T47D (cell line): Measurements from ENCODE around the gene DPAGT1.

Experiments
- DNase-seq, 2 experiments: peaks; one replicate each; pipeline versions ENCODE4 v3.0.0 to v3.0.0-alpha.2; 2011 to 2012; ENCODE audit warnings: low read depth in 1 of 2, low spot score in 1 of 2
- JUND ChIP-seq: IDR thresholded peaks from 2 replicates; pipeline ENCODE4 v1.6.1; 2012; ENCODE audit warnings: low read depth
- in situ Hi-C: cut with HindIII; loops from 2 replicates; pipeline ENCODE4 v1.10.0; 2016; ENCODE audit warnings: low sequenced_read_pairs, low pct_unique_long_range_greater_than_20kb

Gene DPAGT1

DNA sequence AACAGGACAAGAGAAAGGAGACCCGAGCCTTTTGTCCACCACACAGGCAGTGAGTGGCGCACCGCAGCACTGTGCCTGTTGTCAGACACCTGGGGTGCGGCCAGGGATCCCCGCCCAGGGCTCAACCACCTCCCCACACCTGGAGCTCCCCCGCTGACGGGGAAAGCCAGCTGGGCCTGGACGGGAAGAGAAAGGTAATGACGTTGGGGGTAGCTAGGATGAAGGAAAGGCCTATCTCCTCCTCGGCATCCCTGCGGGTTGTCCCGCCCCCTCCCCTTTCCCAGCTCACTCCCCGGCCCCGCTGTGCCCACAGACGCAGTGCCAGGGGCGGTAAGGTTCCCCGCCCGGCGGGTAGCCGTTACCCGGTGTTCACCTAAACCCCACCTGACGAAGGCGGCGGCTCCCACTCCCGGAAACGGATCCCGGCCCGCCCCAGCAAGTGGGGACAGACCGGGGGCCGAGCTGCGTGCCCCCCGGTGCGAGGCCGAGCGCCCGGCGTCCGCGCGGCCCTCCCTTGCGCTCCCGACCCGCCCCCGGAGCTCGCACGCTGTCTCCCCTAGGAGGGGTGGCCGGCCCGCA, 45.1 kb downstream of the DPAGT1 start:
- TF ChIP-seq JUND, result no peak
- in situ Hi-C loops, result no loop called here
- peak; percentile 49 to 56 for DNase-seq

DNA sequence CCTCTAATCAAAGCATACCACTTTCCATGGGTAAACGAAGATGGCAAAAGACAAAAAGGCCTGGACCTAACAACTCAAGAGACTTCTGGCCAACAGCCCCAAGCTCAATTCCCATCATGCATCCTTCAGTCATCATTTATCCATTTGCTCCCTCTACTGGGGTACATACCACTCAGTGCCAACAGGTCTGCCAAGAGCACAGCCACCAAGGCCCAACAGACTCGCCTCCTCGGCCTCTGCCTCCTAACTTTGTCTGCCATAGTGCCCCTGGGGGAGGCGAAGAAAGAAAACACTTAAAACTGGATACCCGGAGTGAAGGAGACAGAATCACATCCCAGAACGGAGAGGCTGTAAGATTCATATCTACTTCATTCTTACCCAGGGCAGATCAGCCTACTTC, 45.8 kb downstream of the DPAGT1 start:
- in situ Hi-C loops, result no loop called here
- no peak for TF ChIP-seq JUND
- peak; percentile 39 to 65 for DNase-seq

DNA sequence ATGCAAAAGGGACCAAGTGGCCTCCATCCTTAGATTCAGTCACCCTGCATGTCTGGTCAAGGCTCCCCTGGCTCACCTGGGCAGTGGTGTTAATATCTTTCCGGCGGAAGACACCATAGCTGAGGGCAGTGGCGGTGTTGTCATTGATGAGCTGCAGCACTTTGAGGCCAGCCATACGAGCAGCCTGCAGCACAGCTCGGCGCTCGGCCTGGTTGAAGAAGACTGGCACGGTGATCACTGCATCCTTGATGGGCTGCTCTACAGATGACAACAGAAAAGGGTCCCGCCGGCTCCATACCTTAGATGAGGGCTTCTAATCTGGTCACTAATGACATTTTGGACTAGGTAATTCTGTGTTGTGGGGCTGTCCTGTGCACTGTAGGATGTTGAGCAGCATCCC, 47.2 kb downstream of the DPAGT1 start:
- in situ Hi-C loops, result no loop called here
- DNase-seq, result no peak
- TF ChIP-seq JUND, result no peak

DNA sequence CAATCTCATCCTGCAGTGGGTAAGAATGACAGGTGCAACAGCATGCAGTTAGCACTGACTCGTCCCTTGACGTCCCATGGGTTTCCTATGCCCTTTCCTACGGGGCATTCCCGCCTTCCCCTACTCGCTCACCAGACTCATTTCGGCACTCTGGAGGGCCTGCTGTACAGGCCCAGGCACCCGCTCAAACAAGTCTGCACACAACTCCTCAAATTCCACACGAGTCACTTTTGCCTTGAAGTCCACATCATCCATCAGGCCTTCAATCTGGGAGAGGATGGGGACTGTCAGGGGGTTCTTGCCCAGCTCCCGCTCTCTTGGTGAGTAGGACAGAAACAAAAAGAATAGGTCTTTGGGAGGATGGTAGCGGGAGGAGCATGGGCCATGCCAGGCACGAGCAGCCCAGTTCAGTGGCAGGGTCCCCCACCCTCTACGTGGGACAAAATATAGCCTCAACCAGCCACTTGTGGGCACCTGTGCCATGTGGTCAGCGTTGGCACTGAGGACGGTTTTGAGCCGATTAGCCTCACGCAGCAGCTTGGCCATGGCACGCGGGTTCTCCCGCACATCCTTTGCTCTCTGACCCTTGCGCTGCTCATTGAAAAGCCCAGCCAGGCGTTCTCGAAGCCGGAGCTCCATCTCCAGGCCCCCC, 49.4 kb downstream of the DPAGT1 start:
- TF ChIP-seq JUND, result no peak
- no peak for DNase-seq
- in situ Hi-C loops, result no loop called here

DNA sequence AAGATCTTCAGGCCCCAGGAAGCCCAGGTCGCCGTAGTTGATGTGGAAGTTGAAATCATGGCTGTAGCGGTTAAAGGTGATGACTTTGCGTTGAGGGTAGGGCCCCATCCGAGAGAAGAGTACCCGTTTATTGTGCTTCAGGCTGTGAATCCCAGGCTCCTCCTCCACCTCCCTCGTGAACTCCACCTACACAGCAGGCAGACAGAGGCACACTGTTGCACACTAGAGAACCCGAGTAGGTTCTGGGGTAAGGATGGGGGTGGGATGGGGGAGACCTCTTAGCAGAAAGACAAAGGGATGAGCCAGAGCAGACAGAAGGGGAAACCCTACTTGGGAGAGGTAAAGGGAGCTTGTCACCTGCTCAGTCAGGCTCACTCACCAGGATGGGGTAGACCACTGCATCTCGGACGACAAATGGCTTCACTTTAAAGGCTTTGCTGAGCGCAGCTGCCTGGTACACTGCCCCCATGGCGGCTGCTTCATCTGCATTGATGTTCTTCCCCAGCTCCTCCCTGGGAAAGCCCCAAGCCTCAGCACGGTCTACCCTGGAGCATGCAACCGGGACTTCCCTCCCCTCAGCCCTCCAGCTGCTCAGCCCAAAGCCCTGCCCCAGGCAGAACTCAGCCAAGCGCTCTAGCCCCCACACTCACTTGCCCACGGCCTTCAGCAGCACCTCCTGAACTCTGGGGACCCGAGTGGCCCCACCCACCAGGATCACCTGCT, 50.1 kb downstream of the DPAGT1 start:
- DNase-seq, result no peak
- in situ Hi-C loops, result no loop called here
- no peak for TF ChIP-seq JUND

DNA sequence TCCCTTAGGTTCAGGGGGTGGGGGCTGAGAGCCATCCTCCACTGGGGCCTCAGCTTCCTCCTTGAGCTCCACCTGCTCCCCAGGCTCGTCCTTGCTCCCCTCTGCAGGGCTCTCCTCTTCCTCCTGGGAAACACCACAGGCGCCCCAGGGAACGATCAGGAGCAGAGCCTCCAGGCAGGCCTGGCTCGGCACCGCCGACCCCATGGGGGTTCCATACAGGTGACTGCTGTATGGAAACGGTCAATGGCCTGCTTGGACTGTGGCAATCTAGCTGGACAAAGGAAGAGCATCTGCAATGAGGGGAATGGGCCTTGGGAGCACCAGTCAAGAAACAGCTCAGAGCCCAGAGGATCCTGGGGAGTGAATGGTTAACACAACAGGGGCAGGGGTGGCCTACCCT, 52.6 kb downstream of the DPAGT1 start:
- no peak for TF ChIP-seq JUND
- in situ Hi-C loops, result no loop called here
- DNase-seq, result no peak

DNA sequence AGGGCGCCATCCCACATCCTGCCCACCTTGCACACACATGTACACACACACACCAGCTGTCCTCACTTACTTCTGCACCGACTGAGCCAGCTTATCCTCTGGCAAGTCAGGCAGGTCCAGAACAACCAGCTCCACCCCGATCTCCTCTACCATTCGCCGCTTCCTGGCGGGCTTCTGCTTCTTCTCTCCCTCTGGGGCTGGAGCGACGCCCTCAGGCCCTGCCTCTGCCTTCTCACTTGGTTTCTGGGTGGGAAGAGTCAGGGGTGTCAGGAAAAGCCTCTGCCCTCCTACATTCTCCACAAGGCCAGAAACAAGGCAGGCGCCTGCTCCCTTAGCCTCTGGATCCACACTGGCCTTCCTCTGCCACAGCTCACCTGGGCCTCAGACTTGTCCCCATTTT, 53.0 kb downstream of the DPAGT1 start:
- no peak for TF ChIP-seq JUND
- no peak for DNase-seq
- in situ Hi-C loops, result no loop called here

DNA sequence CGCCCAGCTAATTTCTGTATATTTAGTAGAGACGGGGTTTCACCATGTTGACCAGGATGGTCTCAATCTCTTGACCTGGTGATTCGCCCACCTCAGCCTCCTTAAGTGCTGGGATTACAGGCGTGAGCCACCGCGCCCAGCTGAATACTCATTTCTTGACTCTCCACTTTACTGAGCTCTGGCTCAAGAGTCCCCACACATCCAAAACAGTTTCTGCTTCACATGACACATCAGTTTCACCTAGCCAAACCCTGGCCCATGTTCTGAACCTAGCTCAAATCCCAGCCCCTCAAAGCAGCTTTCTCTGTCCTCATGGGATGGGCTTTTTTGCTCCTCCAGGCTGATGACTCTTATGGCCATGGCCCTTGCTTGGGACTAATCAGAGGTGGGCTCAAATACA, 54.4 kb downstream of the DPAGT1 start:
- no peak for TF ChIP-seq JUND
- in situ Hi-C loops, result no loop called here
- no peak for DNase-seq
